ENCODE measurements around the gene ATP8A2. TPM values are rescaled to one million over a fixed set of nuclear protein-coding genes. Genes with fewer than 3 reads are reported as not detected.

Gene ATP8A2
- total RNA-seq, 6 donors from 2014 or later, result 0.55 to 1.5 (median 0.87) TPM

- no peaks in the 10 kb centered on the region for H3K36me3 ChIP-seq
- 73 to 75% methylated on average over 11 of the region's 11 CpGs for WGBS, 2 donors
- no peak overlapping the region for H3K4me3 ChIP-seq
- TF ChIP-seq CTCF (IDR thresholded peaks at IDR 0.05), result no peak
- no peak for TF ChIP-seq EP300 (IDR thresholded peaks at IDR 0.05)
- no peaks in the 10 kb centered on the region for H3K27me3 ChIP-seq
- peaks cover 0 to 17% (median 0%) of the 10 kb centered on the region in 4 donors for H3K4me1 ChIP-seq
- DNase-seq (peak in 1 of 2 donors; percentile 32), ATAC-seq (ENCODE audit: low FRiP score in 2 of 2) (peak; percentile 51)
- H3K9me3 ChIP-seq, result no peaks in the 10 kb centered on the region
- peak overlapping the region in 1 of 4 donors; percentile 24 for H3K27ac ChIP-seq
These were observed 476.2 kb downstream of the ATP8A2 start for GRCh38 chr13:25847635-25848626.

GRCh38 chr13:25848812-25849745 lies 477.3 kb downstream of the ATP8A2 start:
- WGBS, 2 donors, result 80 to 82% methylated on average over 8 of the region's 8 CpGs
- Histone ChIP-seq H3K27me3 (no peaks in the 10 kb centered on the region), H3K4me3 (no peak overlapping the region), H3K4me1 (peaks cover 0 to 17% (median 0%) of the 10 kb centered on the region in 4 donors), H3K9me3 (no peaks in the 10 kb centered on the region), H3K36me3 (no peaks in the 10 kb centered on the region), H3K27ac (no peak overlapping the region)
- TF ChIP-seq POLR2AphosphoS5 (IDR thresholded peaks at IDR 0.05) (no peak), CTCF (IDR thresholded peaks at IDR 0.05) (no peak), EP300 (IDR thresholded peaks at IDR 0.05) (no peak), POLR2A (IDR thresholded peaks at IDR 0.05) (no peak)
- no peak for ATAC-seq (ENCODE audit: low FRiP score in 2 of 2)
- no peak for DNase-seq

GRCh38 chr13:25857830-25858229 lies 486.1 kb downstream of the ATP8A2 start:
- H3K4me1 ChIP-seq, result no peaks in the 10 kb centered on the region
- no peak overlapping the region for H3K27ac ChIP-seq
- H3K36me3 ChIP-seq, result no peaks in the 10 kb centered on the region
- no peaks in the 10 kb centered on the region for H3K27me3 ChIP-seq
- ATAC-seq (ENCODE audit: low FRiP score in 2 of 2), result no peak
- H3K9me3 ChIP-seq, result no peaks in the 10 kb centered on the region
- DNase-seq, result no peak
- 79 to 84% methylated on average over 4 of the region's 4 CpGs for WGBS, 2 donors
- H3K4me3 ChIP-seq, result no peak overlapping the region
- TF ChIP-seq POLR2AphosphoS5 (IDR thresholded peaks at IDR 0.05) (no peak), CTCF (IDR thresholded peaks at IDR 0.05) (no peak), POLR2A (IDR thresholded peaks at IDR 0.05) (no peak), EP300 (IDR thresholded peaks at IDR 0.05) (no peak)

- no peaks in the 10 kb centered on the region for H3K4me1 ChIP-seq
These were observed 487.8 kb downstream of the ATP8A2 start for GRCh38 chr13:25859528-25859927.

More at GRCh38 chr13:25859528-25859927, 487.8 kb downstream of the ATP8A2 start:
- Histone ChIP-seq H3K27ac (no peak overlapping the region), H3K9me3 (no peaks in the 10 kb centered on the region), H3K27me3 (no peaks in the 10 kb centered on the region), H3K36me3 (no peaks in the 10 kb centered on the region), H3K4me3 (no peak overlapping the region)
- no peak for DNase-seq
- ATAC-seq (ENCODE audit: low FRiP score in 2 of 2), result no peak
- no peak for TF ChIP-seq POLR2AphosphoS5 (IDR thresholded peaks at IDR 0.05)
- TF ChIP-seq POLR2A (IDR thresholded peaks at IDR 0.05), result no peak
- no peak for TF ChIP-seq EP300 (IDR thresholded peaks at IDR 0.05)
- no peak for TF ChIP-seq CTCF (IDR thresholded peaks at IDR 0.05)
- WGBS, 2 donors, result 62% methylated on average over 3 of the region's 3 CpGs

Measured in upper lobe of left lung (tissue), 6 donors.